MCF 10A (cell line): ENCODE data around the gene ZNF566. TPM values are rescaled to one million over a fixed set of nuclear protein-coding genes. Genes with fewer than 3 reads are reported as not detected.
"Not testable (repeated sequence)": the region's sequence is repeated elsewhere in the genome, so short reads cannot be mapped to it uniquely, and the experiment has no call there.

Experiments
- BruUV-seq: library from RNA; stranded (reverse); fragments of 400-500 nt; replicated peaks from 2 replicates; lab custom pipeline; 2021; lab: Mats Ljungman, UMichigan
- CTCF ChIA-PET: fragments of 300-600 bp; sonication (Branson Sonifier 250); formaldehyde crosslinking; extraction: SDS; loops from one replicate; lab custom pipeline; 2021; ENCODE audit warnings: antibody characterized with exemption, inconsistent platforms; lab: Yijun Ruan, JAX
- POLR2A ChIA-PET: fragments of 300-600, 350-650 bp; sonication (Branson Sonifier 250); formaldehyde crosslinking; extraction: SDS; loops from one replicate; lab custom pipeline; 2020; ENCODE audit warnings: antibody characterized with exemption, inconsistent platforms; lab: Yijun Ruan, JAX
- DNase-seq: peaks from one replicate; pipeline ENCODE4 v3.0.0-alpha.2; 2018; ENCODE audit not compliant: unreplicated experiment
- H3K27ac Mint-ChIP-seq: one replicate; pipeline ENCODE4 v1.8.0; 2022; ENCODE audit warnings: mild to moderate bottlenecking, low read depth, mixed read lengths; ENCODE audit not compliant: unreplicated experiment
- H3K27me3 Mint-ChIP-seq: one replicate; pipeline ENCODE4 v1.8.0; 2022; ENCODE audit warnings: mixed read lengths; ENCODE audit not compliant: insufficient read depth, unreplicated experiment
- H3K36me3 Mint-ChIP-seq: one replicate; pipeline ENCODE4 v1.8.0; 2022; ENCODE audit warnings: mild to moderate bottlenecking, moderate library complexity, mixed read lengths; ENCODE audit not compliant: insufficient read depth, unreplicated experiment
- H3K4me1 Mint-ChIP-seq: one replicate; pipeline ENCODE4 v1.8.0; 2022; ENCODE audit warnings: mixed read lengths; ENCODE audit not compliant: insufficient read depth, unreplicated experiment
- H3K4me3 Mint-ChIP-seq: one replicate; pipeline ENCODE4 v1.8.0; 2022; ENCODE audit warnings: mild to moderate bottlenecking, moderate library complexity, mixed read lengths; ENCODE audit not compliant: unreplicated experiment
- H3K9me3 Mint-ChIP-seq: one replicate; pipeline ENCODE4 v1.8.0; 2022; ENCODE audit warnings: mixed read lengths; ENCODE audit not compliant: unreplicated experiment
- CTCF ChIP-seq: fragments of 200-600 bp; IDR thresholded peaks from one replicate; pipeline ENCODE4 v1.8.0; 2022; ENCODE audit warnings: antibody characterized with exemption, mild to moderate bottlenecking; ENCODE audit not compliant: unreplicated experiment
- intact Hi-C: fragments of 100-400 bp; cut with micrococcal nuclease; formaldehyde crosslinking; loops from 2 replicates; pipeline ENCODE4 v1.14.1; 2022
- total RNA-seq: library from RNA; stranded (reverse); gene quantifications from 2 replicates; pipeline ENCODE4 v1.2.3, GENCODE V29; 2022

ZNF566 gene
- total RNA-seq, 1 experiment from 2014 or later = 6.6 TPM

- BruUV-seq, POLR2A ChIA-PET, H3K36me3 Mint-ChIP-seq, H3K4me3 Mint-ChIP-seq, H3K9me3 Mint-ChIP-seq, H3K4me1 Mint-ChIP-seq, H3K27me3 Mint-ChIP-seq, H3K27ac Mint-ChIP-seq, intact Hi-C loops: not testable (repeated sequence)
- CTCF ChIA-PET = interaction anchor here (0.6 kb wide), 2 partner anchors 74 to 714 kb away, joined by 3 to 4 read pairs; no protein-coding TSS in a partner anchor
- DNase-seq = peak; percentile 33
- peak; percentile 18 for TF ChIP-seq CTCF
These were observed 3.5 kb upstream of the ZNF566 start for GRCh38 chr19:36492689-36493453.

GRCh38 chr19:36490846-36491245 is 1.5 kb upstream of the ZNF566 start:
- H3K9me3 Mint-ChIP-seq, H3K4me1 Mint-ChIP-seq, DNase-seq, POLR2A ChIA-PET, H3K27me3 Mint-ChIP-seq, H3K4me3 Mint-ChIP-seq, BruUV-seq, CTCF ChIA-PET, intact Hi-C loops, H3K27ac Mint-ChIP-seq, H3K36me3 Mint-ChIP-seq: not testable (repeated sequence)

- H3K27ac Mint-ChIP-seq = peak overlapping the region; percentile 99
- TSS peak; percentile 93 for BruUV-seq
- peaks cover 8% of the 10 kb centered on the region for H3K9me3 Mint-ChIP-seq
- DNase-seq = no peak
- no peaks in the 10 kb centered on the region for H3K36me3 Mint-ChIP-seq
- intact Hi-C loops = loop anchor here (2.0 to 5.0 kb wide), 2 partner anchors 39 to 113 kb away; partner anchors contain the start of genes ZFP14 and ZNF260
- CTCF ChIA-PET = interaction anchor here (0.6 to 1.3 kb wide), 3 partner anchors 11 to 111 kb away, joined by 3 to 5 read pairs (median 3); partner anchors contain the start of gene ZFP14
- POLR2A ChIA-PET = interaction anchor here (0.6 to 3.7 kb wide), 23 partner anchors 11 to 1597 kb away, joined by 3 to 50 read pairs (median 4); partner anchors contain the start of genes POLR2I, TBCB, ZFP14 and ZNF146
- H3K4me3 Mint-ChIP-seq = peak overlapping the region; percentile 98
- peaks cover 6% of the 10 kb centered on the region for H3K4me1 Mint-ChIP-seq
- no peak for TF ChIP-seq CTCF
- H3K27me3 Mint-ChIP-seq = no peaks in the 10 kb centered on the region
These were observed 607 bp upstream of the ZNF566 start for GRCh38 chr19:36489920-36490415.

GRCh38 chr19:36488846-36489117 is 579 bp downstream of the ZNF566 start:
- TSS peak; percentile 58 for BruUV-seq
- Mint-ChIP-seq H3K36me3 (no peaks in the 10 kb centered on the region), H3K4me3 (peak overlapping the region; percentile 98), H3K9me3 (peaks cover 8% of the 10 kb centered on the region), H3K27me3 (no peaks in the 10 kb centered on the region), H3K27ac (peak overlapping the region; percentile 99), H3K4me1 (peaks cover 6% of the 10 kb centered on the region)
- ChIA-PET POLR2A (interaction anchor here (0.8 to 3.7 kb wide), 17 partner anchors 10 to 1606 kb away, joined by 3 to 50 read pairs (median 7); partner anchors contain the start of genes ZFP14, ZNF146, ZNF260 and ZNF345), CTCF (interaction anchor here (0.6 to 1.3 kb wide), 7 partner anchors 8 to 120 kb away, joined by 3 to 5 read pairs (median 3); partner anchors contain the start of gene ZFP14)
- intact Hi-C loops = loop anchor here (2.0 to 5.0 kb wide), 2 partner anchors 40 to 111 kb away; partner anchors contain the start of genes ZFP14 and ZNF260
- TF ChIP-seq CTCF = no peak
- no peak for DNase-seq
